PC-9 (cell line): ENCODE data around the gene SCO1.

Experiments used
- CTCF ChIP-seq: fragments of 200-600 bp; sonication (generic); conservative IDR thresholded peaks from 2 replicates; pipeline ENCODE4 v1.6.1; 2017; ENCODE audit warnings: mixed run types, antibody characterized with exemption, mild to moderate bottlenecking, moderate library complexity
- EZH2 ChIP-seq: fragments of 200-600 bp; sonication (generic); IDR thresholded peaks from 2 replicates; pipeline ENCODE4 v1.8.0; 2017; ENCODE audit warnings: antibody characterized with exemption, low read depth

DNA sequence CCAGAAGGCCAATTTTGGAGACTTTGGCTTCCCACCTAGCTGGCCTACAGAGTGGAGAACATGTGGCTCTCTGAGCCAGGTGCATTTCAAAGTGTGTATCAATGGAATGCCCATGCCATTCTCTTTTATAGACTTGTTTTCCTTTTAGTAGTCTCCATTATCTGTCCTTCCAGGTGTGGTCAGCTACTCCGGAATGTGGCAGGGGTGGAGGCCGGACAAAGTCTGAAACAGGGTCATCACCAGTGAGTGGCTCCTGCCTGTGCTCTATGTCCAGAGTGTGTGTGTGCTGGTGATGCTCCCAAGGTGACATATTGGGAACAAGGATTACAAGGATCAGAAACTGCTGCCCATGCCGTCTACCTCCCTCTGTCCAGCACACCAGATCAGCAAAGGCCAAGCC lies 36.3 kb upstream of the SCO1 start:
- TF ChIP-seq CTCF (no peak), EZH2 (no peak)
